Measurements from ENCODE around the gene NAT8L. TPM values are rescaled to one million over a fixed set of nuclear protein-coding genes. Genes with fewer than 3 reads are reported as not detected.

NAT8L gene
- total RNA-seq, 3 donors from 2014 or later, result 2.5 to 13.6 (median 2.9) TPM

GRCh38 chr4:2095236-2096072, 36.3 kb downstream of the NAT8L start:
- Histone ChIP-seq H3K27ac (no peak overlapping the region), H3K9me3 (peaks cover 9 to 12% of the 10 kb centered on the region in 2 donors), H3K27me3 (no peaks in the 10 kb centered on the region), H3K4me1 (no peaks in the 10 kb centered on the region), H3K36me3 (no peaks in the 10 kb centered on the region), H3K4me3 (no peak overlapping the region)
- no peak for DNase-seq (ENCODE audit: low spot score in 2 of 2)
- no peak for TF ChIP-seq POLR2A (IDR thresholded peaks at IDR 0.05)
- no peak for TF ChIP-seq POLR2AphosphoS5 (IDR thresholded peaks at IDR 0.05)
- no peak for TF ChIP-seq CTCF (IDR thresholded peaks at IDR 0.05)
- intact Hi-C loops (cut with DNase I; ENCODE audit: low total_unique reads), result no loop called here

GRCh38 chr4:2096073-2096609, 37.0 kb downstream of the NAT8L start:
- Histone ChIP-seq H3K4me1 (no peaks in the 10 kb centered on the region), H3K27ac (no peak overlapping the region), H3K9me3 (peaks cover 9 to 12% of the 10 kb centered on the region in 2 donors), H3K4me3 (no peak overlapping the region), H3K36me3 (no peaks in the 10 kb centered on the region), H3K27me3 (no peaks in the 10 kb centered on the region)
- intact Hi-C loops (cut with DNase I; ENCODE audit: low total_unique reads), result no loop called here
- TF ChIP-seq POLR2AphosphoS5 (IDR thresholded peaks at IDR 0.05) (no peak), CTCF (IDR thresholded peaks at IDR 0.05) (no peak), POLR2A (IDR thresholded peaks at IDR 0.05) (no peak)
- no peak for DNase-seq (ENCODE audit: low spot score in 2 of 2)

- Histone ChIP-seq H3K27me3 (no peaks in the 10 kb centered on the region), H3K4me1 (no peaks in the 10 kb centered on the region), H3K4me3 (no peak overlapping the region), H3K27ac (no peak overlapping the region), H3K36me3 (no peaks in the 10 kb centered on the region), H3K9me3 (peaks cover 23 to 35% of the 10 kb centered on the region in 2 donors)
- no peak for DNase-seq (ENCODE audit: low spot score in 2 of 2)
- no peak for TF ChIP-seq POLR2AphosphoS5 (IDR thresholded peaks at IDR 0.05)
- no peak for TF ChIP-seq POLR2A (IDR thresholded peaks at IDR 0.05)
- TF ChIP-seq CTCF (IDR thresholded peaks at IDR 0.05), result no peak
- intact Hi-C loops (cut with DNase I; ENCODE audit: low total_unique reads), result no loop called here
Measured at GRCh38 chr4:2101346-2102044, 42.4 kb downstream of the NAT8L start.

- no peak overlapping the region for H3K27ac ChIP-seq
- no peaks in the 10 kb centered on the region for H3K36me3 ChIP-seq
- no peak overlapping the region for H3K4me3 ChIP-seq
- intact Hi-C loops (cut with DNase I; ENCODE audit: low total_unique reads), result no loop called here
- no peaks in the 10 kb centered on the region for H3K4me1 ChIP-seq
- H3K9me3 ChIP-seq, result peaks cover 17 to 29% of the 10 kb centered on the region in 2 donors
- no peaks in the 10 kb centered on the region for H3K27me3 ChIP-seq
- no peak for DNase-seq (ENCODE audit: low spot score in 2 of 2)
- TF ChIP-seq CTCF (IDR thresholded peaks at IDR 0.05) (no peak), POLR2AphosphoS5 (IDR thresholded peaks at IDR 0.05) (no peak), POLR2A (IDR thresholded peaks at IDR 0.05) (no peak)
Measured at GRCh38 chr4:2102045-2102883, 43.1 kb downstream of the NAT8L start.

Measured in breast epithelium (tissue), 4 donors.